Caco-2 (cell line): ENCODE results near the gene CPLX3. TPM values are rescaled to one million over a fixed set of nuclear protein-coding genes. Genes with fewer than 3 reads are reported as not detected.

ENCODE experiments used
- BruUV-seq: library from RNA; stranded (reverse); fragments of 400-500 nt; replicated peaks from 2 replicates; lab custom pipeline; 2021; lab: Mats Ljungman, UMichigan
- CTCF ChIA-PET: fragments of 300-600 bp; sonication (Branson Sonifier 250); formaldehyde crosslinking; loops from one replicate; lab custom pipeline; 2022; ENCODE audit warnings: antibody characterized with exemption; lab: Charles Lee
- POLR2A ChIA-PET: fragments of 300-600 bp; sonication (Branson Sonifier 250); formaldehyde crosslinking; loops from one replicate; lab custom pipeline; 2022; ENCODE audit warnings: antibody characterized with exemption; lab: Charles Lee
- DNase-seq, 2 experiments: peaks; one replicate each; pipeline versions ENCODE4 v3.0.0 to v3.0.0-alpha.2; 2020 to 2022
- H3K27me3 ChIP-seq: replicated peaks from 2 replicates; pipeline ENCODE4 v1.6.0; 2011; ENCODE audit warnings: low read length; ENCODE audit not compliant: control insufficient read depth, insufficient read depth
- H3K36me3 ChIP-seq: 2 replicates; pipeline ENCODE4 v1.5.1; 2011; ENCODE audit warnings: low read length; ENCODE audit not compliant: control insufficient read depth, insufficient read depth
- H3K4me1 ChIP-seq: fragments of 250-450 bp; sonication (Bioruptor Pico); 2 replicates; pipeline ENCODE4 v1.5.1; 2020; ENCODE audit warnings: mild to moderate bottlenecking
- H3K4me3 ChIP-seq: 2 replicates; pipeline ENCODE4 v1.5.1; 2011; ENCODE audit warnings: low read depth, mild to moderate bottlenecking, control low read depth, low read length
- H3K9me3 ChIP-seq: fragments of 250-450 bp; sonication (Bioruptor Pico); 2 replicates; pipeline ENCODE4 v1.5.1; 2020; ENCODE audit warnings: mild to moderate bottlenecking, moderate library complexity
- H3K27ac Mint-ChIP-seq: one replicate; pipeline ENCODE4 v1.8.0; 2022; ENCODE audit warnings: mixed read lengths; ENCODE audit not compliant: unreplicated experiment
- H3K27me3 Mint-ChIP-seq: one replicate; pipeline ENCODE4 v1.8.0; 2022; ENCODE audit warnings: mixed read lengths; ENCODE audit not compliant: insufficient read depth, unreplicated experiment
- H3K36me3 Mint-ChIP-seq: one replicate; pipeline ENCODE4 v1.8.0; 2022; ENCODE audit warnings: mild to moderate bottlenecking, mixed read lengths; ENCODE audit not compliant: insufficient read depth, unreplicated experiment
- H3K4me1 Mint-ChIP-seq: one replicate; pipeline ENCODE4 v1.8.0; 2022; ENCODE audit warnings: low read depth, mixed read lengths; ENCODE audit not compliant: unreplicated experiment
- H3K4me3 Mint-ChIP-seq: one replicate; pipeline ENCODE4 v1.8.0; 2022; ENCODE audit warnings: mild to moderate bottlenecking, moderate library complexity, mixed read lengths; ENCODE audit not compliant: unreplicated experiment
- H3K9me3 Mint-ChIP-seq: one replicate; pipeline ENCODE4 v1.8.0; 2022; ENCODE audit warnings: mixed read lengths; ENCODE audit not compliant: unreplicated experiment
- intact Hi-C: fragments of 100-400 bp; cut with micrococcal nuclease; formaldehyde crosslinking; loops from one replicate; pipeline ENCODE4 v1.10.0; 2022; ENCODE audit not compliant: unreplicated experiment
- total RNA-seq: library from RNA; stranded (reverse); gene quantifications from 2 replicates; pipeline ENCODE4 v1.2.3, GENCODE V29; 2022
- TF ChIP-seq, protein P1 (sequence below), 2 experiments: fragments of 200-600 bp in 1 of 2; IDR thresholded peaks; 1 replicate in 1 of 2; 2 replicates in 1 of 2; pipeline versions ENCODE4 v1.5.1 to v1.8.0; 2011 to 2022; ENCODE audit warnings: antibody characterized with exemption in 1 of 2, control low read depth in 1 of 2, inconsistent platforms in 1 of 2, low read depth in 1 of 2, low read length in 1 of 2, mild to moderate bottlenecking in 1 of 2, moderate library complexity in 1 of 2; ENCODE audit not compliant: insufficient read depth in 1 of 2, severe bottlenecking in 1 of 2, unreplicated experiment in 1 of 2

CPLX3 gene
- total RNA-seq, 1 experiment from 2014 or later: not detected

DNA sequence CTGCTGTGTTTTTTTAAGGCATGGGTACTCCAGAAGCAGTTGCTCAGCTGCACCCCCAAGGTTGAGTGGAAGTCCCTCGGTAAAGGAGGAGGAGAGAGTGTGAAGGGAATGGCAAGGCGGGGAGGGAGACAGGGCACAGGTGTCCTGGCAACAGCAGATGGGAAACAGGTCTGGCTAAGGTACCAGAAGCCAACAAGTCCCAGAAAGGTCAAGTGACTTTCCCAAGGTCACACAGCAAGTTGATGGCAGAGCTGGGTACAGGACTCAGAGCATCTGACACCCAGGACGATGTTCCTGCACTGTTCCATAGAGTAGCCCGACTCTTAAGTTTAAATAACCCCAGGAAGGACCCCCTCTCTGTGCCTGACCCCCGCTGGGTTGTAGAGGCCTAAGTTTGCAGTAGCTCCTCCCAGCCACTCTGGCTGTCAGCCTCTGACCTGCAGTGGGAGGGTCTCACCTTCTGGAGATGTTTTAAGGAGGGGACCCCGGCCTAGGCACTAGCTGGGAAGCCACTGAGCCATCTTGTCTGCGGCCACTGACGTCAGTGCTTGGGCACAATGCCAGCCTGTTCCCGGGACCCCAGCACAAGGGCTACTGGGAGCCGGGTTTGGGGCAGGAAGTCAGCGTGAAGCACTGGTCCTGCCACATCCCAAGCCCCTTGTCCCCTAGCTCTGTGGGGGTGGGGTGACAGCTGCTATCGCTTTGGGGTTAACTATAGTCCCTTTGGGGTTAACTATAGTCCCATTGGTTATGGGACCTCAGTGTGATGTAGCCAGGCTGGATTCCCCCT, 34.0 kb upstream of the CPLX3 start:
- intact Hi-C loops: no loop called here
- Mint-ChIP-seq H3K27ac (no peak overlapping the region), H3K4me3 (no peak overlapping the region), H3K9me3 (no peaks in the 10 kb centered on the region), H3K4me1 (peaks cover 13% of the 10 kb centered on the region), H3K36me3 (no peaks in the 10 kb centered on the region), H3K27me3 (no peaks in the 10 kb centered on the region)
- TF ChIP-seq, protein P1, sequence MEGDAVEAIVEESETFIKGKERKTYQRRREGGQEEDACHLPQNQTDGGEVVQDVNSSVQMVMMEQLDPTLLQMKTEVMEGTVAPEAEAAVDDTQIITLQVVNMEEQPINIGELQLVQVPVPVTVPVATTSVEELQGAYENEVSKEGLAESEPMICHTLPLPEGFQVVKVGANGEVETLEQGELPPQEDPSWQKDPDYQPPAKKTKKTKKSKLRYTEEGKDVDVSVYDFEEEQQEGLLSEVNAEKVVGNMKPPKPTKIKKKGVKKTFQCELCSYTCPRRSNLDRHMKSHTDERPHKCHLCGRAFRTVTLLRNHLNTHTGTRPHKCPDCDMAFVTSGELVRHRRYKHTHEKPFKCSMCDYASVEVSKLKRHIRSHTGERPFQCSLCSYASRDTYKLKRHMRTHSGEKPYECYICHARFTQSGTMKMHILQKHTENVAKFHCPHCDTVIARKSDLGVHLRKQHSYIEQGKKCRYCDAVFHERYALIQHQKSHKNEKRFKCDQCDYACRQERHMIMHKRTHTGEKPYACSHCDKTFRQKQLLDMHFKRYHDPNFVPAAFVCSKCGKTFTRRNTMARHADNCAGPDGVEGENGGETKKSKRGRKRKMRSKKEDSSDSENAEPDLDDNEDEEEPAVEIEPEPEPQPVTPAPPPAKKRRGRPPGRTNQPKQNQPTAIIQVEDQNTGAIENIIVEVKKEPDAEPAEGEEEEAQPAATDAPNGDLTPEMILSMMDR (IDR thresholded peaks at IDR 0.05; ENCODE audit: insufficient read depth in 1 of 2, low read depth in 1 of 2, low read length in 1 of 2, severe bottlenecking in 1 of 2, unreplicated experiment in 1 of 2): no peak
- H3K36me3 ChIP-seq: no peaks in the 10 kb centered on the region; the same call in 1 of the 2 replicates
- H3K27me3 ChIP-seq: no peaks in the 10 kb centered on the region
- POLR2A ChIA-PET: no interaction called here
- H3K4me1 ChIP-seq: peaks cover 19% of the 10 kb centered on the region
- H3K4me3 ChIP-seq: no peak overlapping the region
- CTCF ChIA-PET: interaction anchor here (0.7 to 1.0 kb wide), 2 partner anchors 21 to 23 kb away, joined by 3 to 4 read pairs; no protein-coding TSS in a partner anchor
- H3K9me3 ChIP-seq: no peaks in the 10 kb centered on the region
- no peak for DNase-seq
- no TSS peak for BruUV-seq

DNA sequence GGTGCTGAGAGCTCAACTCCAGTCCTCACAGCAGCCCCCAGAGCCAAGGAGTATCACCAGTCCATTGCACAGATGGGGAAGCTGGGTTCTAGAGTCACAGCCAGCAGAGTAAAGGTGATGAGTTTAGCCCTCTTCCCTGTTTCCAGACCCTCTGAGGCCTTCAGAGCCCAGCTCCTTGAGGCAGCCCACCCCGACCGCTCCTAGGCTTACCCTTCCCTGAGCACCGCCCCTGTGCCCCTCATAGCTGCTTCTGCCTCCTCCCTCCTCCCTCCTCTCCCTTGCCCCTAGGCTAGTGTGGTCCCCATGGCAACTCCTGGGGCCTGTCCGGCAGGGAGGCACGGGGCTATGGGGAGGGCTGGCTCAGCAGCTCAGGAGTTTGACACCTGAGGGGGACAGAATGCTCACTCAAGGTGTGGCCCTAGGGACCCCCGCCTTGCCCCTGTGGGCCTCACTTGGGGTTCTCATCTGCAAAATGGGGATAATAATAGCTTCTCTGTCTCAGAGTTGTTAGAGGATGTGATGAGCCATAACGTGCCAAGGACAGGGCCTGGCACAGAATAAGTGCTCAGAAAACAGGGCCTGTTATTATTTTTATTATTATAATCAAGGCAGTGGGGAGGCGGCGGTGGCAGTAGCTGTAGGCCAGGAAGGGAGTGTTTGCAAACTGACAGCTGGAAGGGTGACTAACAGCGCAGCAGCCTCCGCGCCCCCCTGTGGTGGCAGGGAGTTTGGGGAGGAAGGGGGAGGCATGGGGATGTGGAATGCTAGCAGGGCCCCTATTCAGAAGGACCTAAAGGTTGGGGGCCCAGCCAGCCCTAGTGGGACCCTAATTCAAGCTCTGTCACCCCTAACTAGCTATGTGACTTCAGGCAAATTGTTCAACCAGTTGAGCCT, 33.0 kb upstream of the CPLX3 start:
- peaks cover 6% of the 10 kb centered on the region for H3K4me1 Mint-ChIP-seq

More for the DNA sequence above, 33.0 kb upstream of the CPLX3 start:
- POLR2A ChIA-PET: no interaction called here
- no peak overlapping the region for H3K4me3 ChIP-seq
- Mint-ChIP-seq H3K36me3 (no peaks in the 10 kb centered on the region), H3K27me3 (no peaks in the 10 kb centered on the region), H3K9me3 (no peaks in the 10 kb centered on the region), H3K27ac (no peak overlapping the region), H3K4me3 (no peak overlapping the region)
- no peak for DNase-seq
- H3K9me3 ChIP-seq: no peaks in the 10 kb centered on the region
- CTCF ChIA-PET: interaction anchor here (1.0 kb wide), 2 partner anchors 22 to 24 kb away, joined by 4 to 5 read pairs; no protein-coding TSS in a partner anchor
- no TSS peak for BruUV-seq
- peaks cover 17% of the 10 kb centered on the region for H3K4me1 ChIP-seq
- no peaks in the 10 kb centered on the region for H3K27me3 ChIP-seq
- H3K36me3 ChIP-seq: no peaks in the 10 kb centered on the region; the same call in 1 of the 2 replicates
- TF ChIP-seq, protein P1 (IDR thresholded peaks at IDR 0.05; ENCODE audit: insufficient read depth in 1 of 2, low read depth in 1 of 2, low read length in 1 of 2, severe bottlenecking in 1 of 2, unreplicated experiment in 1 of 2): no peak
- intact Hi-C loops: no loop called here
